HG03196 (cell line): ENCODE data around the gene CT45A5.
"Not testable (repeated sequence)": the region's sequence is repeated elsewhere in the genome, so short reads cannot be mapped to it uniquely, and the experiment has no call there.

ENCODE experiments used
- ATAC-seq: cut with Tn5 transposase; IDR thresholded peaks from one replicate; pipeline ENCODE4 v1.9.1; 2021; ENCODE audit not compliant: unreplicated experiment

The CT45A5 gene

GRCh38 chrX:135785403-135785802 is at the start of gene CT45A5:
Gene CT45A5 (minus strand): TSS chrX:135785503. CDS start chrX:135781729, 3,774 bp downstream.
- not testable (repeated sequence) for ATAC-seq

GRCh38 chrX:135819912-135820311 is 34.6 kb upstream of the CT45A5 start, which contains the start of gene CT45A2:
Gene CT45A2 (minus strand): TSS chrX:135820012. CDS start chrX:135816265, 3,747 bp downstream.
- ATAC-seq, result not testable (repeated sequence)

- not testable (repeated sequence) for ATAC-seq
Measured at GRCh38 chrX:135802687-135803086, 17.4 kb upstream of the CT45A5 start, which contains the start of gene CT45A6. Gene CT45A6 (minus strand): TSS chrX:135802787. CDS start chrX:135798993, 3,794 bp downstream.

- ATAC-seq, result not testable (repeated sequence)
Measured at GRCh38 chrX:135768091-135768490, 17.2 kb downstream of the CT45A5 start, which contains the start of gene CT45A3. Gene CT45A3 (minus strand): TSS chrX:135768191. CDS start chrX:135764444, 3,747 bp downstream.

- ATAC-seq, result not testable (repeated sequence)
Measured at GRCh38 chrX:135744739-135745138, 40.6 kb downstream of the CT45A5 start.

- no peak for ATAC-seq
Measured at GRCh38 chrX:135741192-135741715, 44.0 kb downstream of the CT45A5 start.

GRCh38 chrX:135740681-135741149 is 44.6 kb downstream of the CT45A5 start:
- no peak for ATAC-seq

GRCh38 chrX:135737366-135738071 is 47.8 kb downstream of the CT45A5 start:
- no peak for ATAC-seq

GRCh38 chrX:135734666-135735065 is 50.6 kb downstream of the CT45A5 start:
- not testable (repeated sequence) for ATAC-seq
